ELR (cell line): ENCODE results near the gene RAET1E.
"Not testable (repeated sequence)": the region's sequence is repeated elsewhere in the genome, so short reads cannot be mapped to it uniquely, and the experiment has no call there.

Source experiments
- DNase-seq: peaks from one replicate; pipeline ENCODE4 v3.0.0-alpha.2; 2015; ENCODE audit warnings: low read depth

The RAET1E gene

GRCh38 chr6:149861603-149862423 is 36.1 kb downstream of the RAET1E start:
- peak; percentile 44 for DNase-seq

GRCh38 chr6:149860834-149861602 is 36.9 kb downstream of the RAET1E start:
- DNase-seq = no peak

GRCh38 chr6:149860513-149860833 is 37.4 kb downstream of the RAET1E start:
- DNase-seq = no peak

GRCh38 chr6:149859938-149860337 is 38.0 kb downstream of the RAET1E start:
- DNase-seq = no peak

GRCh38 chr6:149859368-149859767 is 38.5 kb downstream of the RAET1E start:
- DNase-seq = peak; percentile 74

GRCh38 chr6:149857541-149857940 is 40.4 kb downstream of the RAET1E start:
- DNase-seq = no peak

GRCh38 chr6:149856256-149856994 is 41.5 kb downstream of the RAET1E start:
- no peak for DNase-seq

GRCh38 chr6:149855741-149856140 is 42.2 kb downstream of the RAET1E start:
- no peak for DNase-seq

GRCh38 chr6:149855040-149855654 is 42.8 kb downstream of the RAET1E start:
- peak; percentile 97 for DNase-seq

GRCh38 chr6:149854532-149854931 is 43.4 kb downstream of the RAET1E start:
- DNase-seq = no peak

- DNase-seq = not testable (repeated sequence)
Observed at GRCh38 chr6:149854017-149854416, 43.9 kb downstream of the RAET1E start.

- DNase-seq = no peak
Observed at GRCh38 chr6:149852881-149853280, 45.0 kb downstream of the RAET1E start.

- peak; percentile 53 for DNase-seq
Observed at GRCh38 chr6:149852180-149852579, 45.7 kb downstream of the RAET1E start.

- DNase-seq = peak; percentile 60
Observed at GRCh38 chr6:149851461-149852110, 46.3 kb downstream of the RAET1E start.

- DNase-seq = not testable (repeated sequence)
Observed at GRCh38 chr6:149848343-149848742, 49.6 kb downstream of the RAET1E start.
